Fibroblast of lung (primary cell): ENCODE results near the gene STK10. TPM values are rescaled to one million over a fixed set of nuclear protein-coding genes. Genes with fewer than 3 reads are reported as not detected.

Source experiments
- DNase-seq, 2 donors: peaks; one replicate each; pipeline versions ENCODE4 v3.0.0 to v3.0.0-alpha.2; 2010; ENCODE audit warnings: low read depth in 2 of 2
- H2AFZ ChIP-seq: 2 replicates; pipeline ENCODE4 v1.5.1; 2012; ENCODE audit warnings: low read length, control low read depth, inconsistent platforms
- H3K27ac ChIP-seq: 2 replicates; pipeline ENCODE4 v1.5.1; 2011; ENCODE audit warnings: low read length, control low read depth; ENCODE audit not compliant: insufficient read depth
- H3K27me3 ChIP-seq: 2 replicates; pipeline ENCODE4 v1.5.1; 2011; ENCODE audit warnings: mild to moderate bottlenecking, low read length; ENCODE audit not compliant: control insufficient read depth, insufficient read depth
- H3K36me3 ChIP-seq: 2 replicates; pipeline ENCODE4 v1.5.1; 2011; ENCODE audit warnings: low read length; ENCODE audit not compliant: control insufficient read depth, insufficient read depth
- H3K4me1 ChIP-seq: 2 replicates; pipeline ENCODE4 v1.5.1; 2011; ENCODE audit warnings: low read length; ENCODE audit not compliant: control insufficient read depth, insufficient read depth; ENCODE audit errors: extremely low read depth
- H3K4me2 ChIP-seq: 2 replicates; pipeline ENCODE4 v1.5.1; 2011; ENCODE audit warnings: low read length, control low read depth; ENCODE audit not compliant: insufficient read depth; ENCODE audit errors: extremely low read depth
- H3K4me3 ChIP-seq, 4 experiments: fragments of 200-600 bp in 1 of 4; sonication (generic) in 1 of 4; replicated peaks in 1 of 4; 2 replicates each; pipeline ENCODE4 v1.5.1; 2011 to 2016; ENCODE audit warnings: low read length in 4 of 4, low read depth in 3 of 4, mild to moderate bottlenecking in 3 of 4, control low read depth in 2 of 4, inconsistent platforms in 1 of 4, mixed read lengths in 1 of 4; ENCODE audit not compliant: insufficient read depth in 1 of 4; ENCODE audit errors: control extremely low read depth in 1 of 4
- H3K79me2 ChIP-seq: 2 replicates; pipeline ENCODE4 v1.5.1; 2012; ENCODE audit warnings: mild to moderate bottlenecking, low read length, inconsistent platforms; ENCODE audit not compliant: control insufficient read depth, insufficient read depth
- H3K9ac ChIP-seq: 2 replicates; pipeline ENCODE4 v1.5.1; 2011; ENCODE audit warnings: mild to moderate bottlenecking, low read length, control low read depth; ENCODE audit not compliant: insufficient read depth
- H3K9me3 ChIP-seq: 2 replicates; pipeline ENCODE4 v1.5.1; 2012; ENCODE audit warnings: low read depth, low read length; ENCODE audit not compliant: control insufficient read depth, insufficient read depth
- H4K20me1 ChIP-seq: 2 replicates; pipeline ENCODE4 v1.5.1; 2011; ENCODE audit warnings: low read length; ENCODE audit not compliant: control insufficient read depth, insufficient read depth; ENCODE audit errors: extremely low read depth
- CTCF ChIP-seq, 2 donors: IDR thresholded peaks in 1 of 2; conservative IDR thresholded peaks in 1 of 2; 1 replicate in 1 of 2; 2 replicates in 1 of 2; pipeline ENCODE4 v1.5.1; 2011 to 2012; ENCODE audit warnings: low read length in 2 of 2, control low read depth in 1 of 2, inconsistent platforms in 1 of 2, low read depth in 1 of 2, mild to moderate bottlenecking in 1 of 2
- EZH2 ChIP-seq: IDR thresholded peaks from 2 replicates; pipeline ENCODE4 v1.5.1; 2012; ENCODE audit warnings: low read length, control low read depth, mild to moderate bottlenecking; ENCODE audit errors: missing control alignments
- polyA plus RNA-seq, 2 donors: library from polyadenylated mRNA; depleted of rRNA in 1 of 2; stranded (reverse) in 1 of 2; unstranded in 1 of 2; fragments of >200 nt; gene quantifications; 2 replicates each; pipeline ENCODE4 v1.2.1, GENCODE V29; 2011 to 2012; ENCODE audit warnings: missing spikeins in 1 of 2
- total RNA-seq: library from RNA; depleted of rRNA; stranded (reverse); fragments of >200 nt; gene quantifications from 2 replicates; pipeline ENCODE4 v1.2.1, GENCODE V29; 2014

STK10 gene
- total and polyA plus RNA-seq, 2 donors (not counting 1 experiment from before 2014, with no cell fraction given) = 8.9 to 16.0 TPM

- H3K4me2 ChIP-seq = no peak overlapping the region
- no peaks in the 10 kb centered on the region for H3K4me1 ChIP-seq
- TF ChIP-seq CTCF (conservative IDR thresholded peaks at IDR 0.05 in 1 of 2, IDR thresholded peaks at IDR 0.05 in 1 of 2; ENCODE audit: low read depth in 1 of 2, low read length in 2 of 2) (no peak), EZH2 (no peak)
- no peaks in the 10 kb centered on the region for H3K79me2 ChIP-seq
- H3K4me3 ChIP-seq = no peak overlapping the region
- no peaks in the 10 kb centered on the region for H3K27me3 ChIP-seq
- DNase-seq = no peak
- no peak overlapping the region for H3K9ac ChIP-seq
- H4K20me1 ChIP-seq = no peaks in the 10 kb centered on the region
- no peak overlapping the region for H2AFZ ChIP-seq
- H3K36me3 ChIP-seq = peaks cover 10% of the 10 kb centered on the region
- no peaks in the 10 kb centered on the region for H3K9me3 ChIP-seq
- H3K27ac ChIP-seq = no peak overlapping the region
Observed at GRCh38 chr5:172063463-172064235, 124.4 kb downstream of the STK10 start.

- H3K36me3 ChIP-seq = peaks cover 12% of the 10 kb centered on the region
- H3K9me3 ChIP-seq = no peaks in the 10 kb centered on the region
- no peak overlapping the region for H3K27ac ChIP-seq
- DNase-seq = peak in 1 of 2 donors; percentile 20
- H3K79me2 ChIP-seq = no peaks in the 10 kb centered on the region
- H3K9ac ChIP-seq = no peak overlapping the region
- H2AFZ ChIP-seq = no peak overlapping the region
- H3K4me1 ChIP-seq = no peaks in the 10 kb centered on the region
- no peak overlapping the region for H3K4me2 ChIP-seq
- no peaks in the 10 kb centered on the region for H3K27me3 ChIP-seq
- no peaks in the 10 kb centered on the region for H4K20me1 ChIP-seq
- peak; percentile 56 for TF ChIP-seq CTCF (conservative IDR thresholded peaks at IDR 0.05 in 1 of 2, IDR thresholded peaks at IDR 0.05 in 1 of 2; ENCODE audit: low read depth in 1 of 2, low read length in 2 of 2)
- TF ChIP-seq EZH2 = no peak
- no peak overlapping the region for H3K4me3 ChIP-seq
Observed at GRCh38 chr5:172059661-172060100, 128.3 kb downstream of the STK10 start.

GRCh38 chr5:172058088-172058487, 129.9 kb downstream of the STK10 start:
- Histone ChIP-seq H3K9ac (no peak overlapping the region), H3K4me3 (no peak overlapping the region), H3K36me3 (peaks cover 16% of the 10 kb centered on the region), H3K4me1 (no peaks in the 10 kb centered on the region), H2AFZ (no peak overlapping the region), H3K27me3 (no peaks in the 10 kb centered on the region), H3K27ac (no peak overlapping the region), H3K79me2 (no peaks in the 10 kb centered on the region), H3K4me2 (no peak overlapping the region), H4K20me1 (no peaks in the 10 kb centered on the region), H3K9me3 (no peaks in the 10 kb centered on the region)
- TF ChIP-seq EZH2 (no peak), CTCF (conservative IDR thresholded peaks at IDR 0.05 in 1 of 2, IDR thresholded peaks at IDR 0.05 in 1 of 2; ENCODE audit: low read depth in 1 of 2, low read length in 2 of 2) (no peak)
- no peak for DNase-seq
